Measurements from ENCODE around the gene ACACA. TPM values are rescaled to one million over a fixed set of nuclear protein-coding genes. Genes with fewer than 3 reads are reported as not detected.
A peak's percentile ranks its signal among the peaks of the same experiment; 100 is the strongest.

The ACACA gene
- total and polyA plus RNA-seq, 3 experiments from 2014 or later = 7.5 to 51.1 (median 41.3) TPM

DNA sequence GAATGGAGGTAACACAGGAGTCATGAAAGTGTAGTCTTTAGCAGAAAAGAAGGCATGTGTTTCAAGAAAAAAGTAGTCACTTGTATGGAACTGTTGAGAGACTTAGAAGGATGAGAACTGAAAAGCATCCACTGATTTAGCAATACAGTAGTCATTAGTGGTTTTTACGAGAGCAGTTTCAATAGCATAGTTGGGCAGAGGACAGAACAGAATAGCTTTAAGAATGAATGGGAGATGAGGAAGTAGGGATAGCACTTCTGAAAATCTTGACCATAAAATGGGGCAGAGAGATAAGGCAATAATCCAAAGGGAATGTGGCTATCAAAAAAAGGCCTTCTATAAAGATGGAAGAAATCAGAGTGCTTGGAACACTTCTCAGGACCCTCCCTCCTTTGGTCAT is 95.7 kb downstream of the ACACA start:
- DNase-seq = no peak
- H3K4me3 Mint-ChIP-seq = no peak overlapping the region
- H3K27ac Mint-ChIP-seq = no peak overlapping the region
- Histone ChIP-seq H3K9me3 (ENCODE audit: low read length) (no peaks in the 10 kb centered on the region), H3K4me3 (ENCODE audit: low read length) (no peak overlapping the region), H3K27me3 (ENCODE audit: insufficient read depth, low read length, poor library complexity, severe bottlenecking) (no peaks in the 10 kb centered on the region), H3K36me3 (ENCODE audit: insufficient read depth, low read length) (no peaks in the 10 kb centered on the region), H3K27ac (ENCODE audit: low read depth, low read length) (no peak overlapping the region), H3K4me1 (ENCODE audit: insufficient read depth, low read length) (no peaks in the 10 kb centered on the region)
- peaks cover 3 to 5% (median 4%) of the 10 kb centered on the region in 3 donors for H3K36me3 Mint-ChIP-seq
- ChIA-PET CTCF (no interaction called here), POLR2A (no interaction called here)
- no peaks in the 10 kb centered on the region for H3K27me3 Mint-ChIP-seq
- H3K9me3 Mint-ChIP-seq = no peaks in the 10 kb centered on the region
- H3K4me1 Mint-ChIP-seq = no peaks in the 10 kb centered on the region

DNA sequence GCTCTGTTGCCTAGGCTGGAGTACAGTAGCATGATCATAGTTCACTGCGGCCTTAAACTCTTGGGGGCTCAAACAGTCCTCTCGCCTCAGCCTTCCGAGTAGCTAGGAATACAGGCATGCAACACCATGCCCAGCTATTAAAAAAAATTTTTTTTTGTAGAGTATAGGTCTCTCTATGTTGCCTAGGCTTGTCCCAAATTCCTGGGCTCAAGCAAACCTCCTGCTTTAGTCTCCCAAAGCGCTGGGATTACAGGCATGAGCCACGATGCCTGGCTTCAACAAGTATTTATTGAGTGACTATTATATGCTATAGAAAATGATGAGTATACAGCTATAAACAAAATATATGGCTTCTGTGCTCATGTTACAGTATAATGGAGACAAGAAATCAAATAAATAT is 97.6 kb downstream of the ACACA start:
- Histone ChIP-seq H3K4me3 (ENCODE audit: low read length) (no peak overlapping the region), H3K4me1 (ENCODE audit: insufficient read depth, low read length) (no peaks in the 10 kb centered on the region), H3K27ac (ENCODE audit: low read depth, low read length) (no peak overlapping the region), H3K27me3 (ENCODE audit: insufficient read depth, low read length, poor library complexity, severe bottlenecking) (no peaks in the 10 kb centered on the region), H3K36me3 (ENCODE audit: insufficient read depth, low read length) (no peaks in the 10 kb centered on the region), H3K9me3 (ENCODE audit: low read length) (no peaks in the 10 kb centered on the region)
- no peak overlapping the region for H3K4me3 Mint-ChIP-seq
- H3K4me1 Mint-ChIP-seq = no peaks in the 10 kb centered on the region
- no peak overlapping the region for H3K27ac Mint-ChIP-seq
- peaks cover 3 to 12% (median 4%) of the 10 kb centered on the region in 3 donors for H3K36me3 Mint-ChIP-seq
- ChIA-PET CTCF (no interaction called here), POLR2A (no interaction called here)
- no peaks in the 10 kb centered on the region for H3K27me3 Mint-ChIP-seq
- no peak for DNase-seq
- no peaks in the 10 kb centered on the region for H3K9me3 Mint-ChIP-seq

DNA sequence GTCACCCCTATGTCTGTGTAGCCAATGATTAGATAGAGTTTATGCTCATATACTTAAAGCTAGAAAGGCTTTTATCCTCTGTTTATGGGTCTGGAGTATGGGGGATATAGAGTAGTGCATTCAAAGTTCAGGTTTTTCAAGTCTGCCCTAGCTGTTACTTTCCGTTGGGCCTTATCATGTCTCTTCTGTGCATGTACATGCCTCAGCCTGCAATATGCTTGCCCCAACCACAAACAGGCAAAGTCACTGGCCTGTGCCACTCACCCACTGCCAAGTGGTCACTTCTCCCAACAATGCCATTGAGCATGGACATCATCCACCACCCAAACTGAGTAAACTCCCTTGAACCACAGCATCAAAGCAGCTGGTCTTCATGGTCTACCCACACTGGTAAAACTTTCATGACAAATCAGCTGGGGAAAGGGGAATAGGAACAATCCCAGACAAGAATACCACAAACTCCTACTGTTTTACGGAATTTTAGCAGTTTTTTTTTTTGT is 101.2 kb downstream of the ACACA start:
- no peak overlapping the region for H3K4me3 Mint-ChIP-seq
- no peaks in the 10 kb centered on the region for H3K9me3 Mint-ChIP-seq
- CTCF ChIA-PET = no interaction called here
- no peaks in the 10 kb centered on the region for H3K4me1 Mint-ChIP-seq
- POLR2A ChIA-PET = no interaction called here
- no peak overlapping the region for H3K27ac ChIP-seq (ENCODE audit: low read depth, low read length)
- H3K27me3 ChIP-seq (ENCODE audit: insufficient read depth, low read length, poor library complexity, severe bottlenecking) = no peaks in the 10 kb centered on the region
- H3K4me1 ChIP-seq (ENCODE audit: insufficient read depth, low read length) = no peaks in the 10 kb centered on the region
- H3K4me3 ChIP-seq (ENCODE audit: low read length) = no peak overlapping the region
- H3K36me3 Mint-ChIP-seq = peaks cover 2 to 16% (median 4%) of the 10 kb centered on the region in 3 donors
- H3K27ac Mint-ChIP-seq = no peak overlapping the region
- no peak for DNase-seq
- no peaks in the 10 kb centered on the region for H3K36me3 ChIP-seq (ENCODE audit: insufficient read depth, low read length)
- no peaks in the 10 kb centered on the region for H3K9me3 ChIP-seq (ENCODE audit: low read length)
- H3K27me3 Mint-ChIP-seq = no peaks in the 10 kb centered on the region

DNA sequence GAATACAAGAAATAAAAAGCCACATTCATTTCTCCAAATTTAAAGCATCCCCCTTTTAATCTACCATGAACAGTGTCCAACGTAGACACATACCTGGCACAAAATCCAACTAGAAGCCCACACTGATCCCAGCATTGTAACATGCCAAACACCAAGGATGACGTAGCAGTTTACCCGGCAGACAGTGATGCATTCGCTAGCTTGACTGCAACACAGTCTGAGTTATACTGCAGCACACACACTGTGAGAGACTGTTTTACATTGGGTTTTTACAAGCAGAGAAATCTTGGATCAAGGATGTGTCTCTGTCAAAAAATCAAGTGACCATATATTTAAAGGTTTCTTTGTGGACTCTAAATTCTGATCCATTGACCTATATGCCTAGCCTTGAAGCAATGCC is 105.3 kb downstream of the ACACA start:
- H3K27ac Mint-ChIP-seq = no peak overlapping the region
- CTCF ChIA-PET = no interaction called here
- peaks cover 0 to 10% (median 0%) of the 10 kb centered on the region in 3 donors for H3K36me3 Mint-ChIP-seq
- Histone ChIP-seq H3K4me1 (ENCODE audit: insufficient read depth, low read length) (no peaks in the 10 kb centered on the region), H3K4me3 (ENCODE audit: low read length) (no peak overlapping the region), H3K27me3 (ENCODE audit: insufficient read depth, low read length, poor library complexity, severe bottlenecking) (no peaks in the 10 kb centered on the region), H3K9me3 (ENCODE audit: low read length) (no peaks in the 10 kb centered on the region), H3K27ac (ENCODE audit: low read depth, low read length) (no peak overlapping the region), H3K36me3 (ENCODE audit: insufficient read depth, low read length) (no peaks in the 10 kb centered on the region)
- H3K4me3 Mint-ChIP-seq = no peak overlapping the region
- no peak for DNase-seq
- no peaks in the 10 kb centered on the region for H3K4me1 Mint-ChIP-seq
- no peaks in the 10 kb centered on the region for H3K9me3 Mint-ChIP-seq
- POLR2A ChIA-PET = no interaction called here
- H3K27me3 Mint-ChIP-seq = no peaks in the 10 kb centered on the region

DNA sequence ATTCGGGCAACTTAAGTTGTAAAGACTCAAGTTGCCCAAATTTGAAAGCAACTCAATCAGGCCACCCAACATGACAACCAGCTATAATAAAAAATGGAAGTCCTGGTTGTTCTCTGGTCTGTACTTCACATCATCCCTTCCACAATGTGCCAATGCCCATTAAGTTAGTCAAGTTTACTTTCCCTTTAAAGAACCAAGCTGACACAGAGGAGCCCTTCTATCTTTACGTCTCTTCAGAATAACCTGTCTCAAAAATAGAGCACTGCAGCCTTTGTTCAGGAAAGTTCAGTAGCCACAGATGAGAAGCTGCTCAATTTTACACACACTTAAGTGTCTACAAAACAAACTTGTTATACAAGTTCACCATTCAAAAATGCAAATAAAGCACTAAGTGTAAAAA is 106.0 kb downstream of the ACACA start:
- H3K27me3 ChIP-seq (ENCODE audit: insufficient read depth, low read length, poor library complexity, severe bottlenecking) = no peaks in the 10 kb centered on the region
- Mint-ChIP-seq H3K36me3 (peaks cover 0 to 10% (median 0%) of the 10 kb centered on the region in 3 donors), H3K9me3 (no peaks in the 10 kb centered on the region), H3K27ac (peak overlapping the region in 2 of 8 donors; percentile 10 to 14), H3K27me3 (no peaks in the 10 kb centered on the region), H3K4me1 (no peaks in the 10 kb centered on the region), H3K4me3 (no peak overlapping the region)
- ChIA-PET POLR2A (no interaction called here), CTCF (no interaction called here)
- DNase-seq = no peak
- no peak overlapping the region for H3K27ac ChIP-seq (ENCODE audit: low read depth, low read length)
- H3K36me3 ChIP-seq (ENCODE audit: insufficient read depth, low read length) = no peaks in the 10 kb centered on the region
- no peaks in the 10 kb centered on the region for H3K4me1 ChIP-seq (ENCODE audit: insufficient read depth, low read length)
- H3K4me3 ChIP-seq (ENCODE audit: low read length) = no peak overlapping the region
- no peaks in the 10 kb centered on the region for H3K9me3 ChIP-seq (ENCODE audit: low read length)

DNA sequence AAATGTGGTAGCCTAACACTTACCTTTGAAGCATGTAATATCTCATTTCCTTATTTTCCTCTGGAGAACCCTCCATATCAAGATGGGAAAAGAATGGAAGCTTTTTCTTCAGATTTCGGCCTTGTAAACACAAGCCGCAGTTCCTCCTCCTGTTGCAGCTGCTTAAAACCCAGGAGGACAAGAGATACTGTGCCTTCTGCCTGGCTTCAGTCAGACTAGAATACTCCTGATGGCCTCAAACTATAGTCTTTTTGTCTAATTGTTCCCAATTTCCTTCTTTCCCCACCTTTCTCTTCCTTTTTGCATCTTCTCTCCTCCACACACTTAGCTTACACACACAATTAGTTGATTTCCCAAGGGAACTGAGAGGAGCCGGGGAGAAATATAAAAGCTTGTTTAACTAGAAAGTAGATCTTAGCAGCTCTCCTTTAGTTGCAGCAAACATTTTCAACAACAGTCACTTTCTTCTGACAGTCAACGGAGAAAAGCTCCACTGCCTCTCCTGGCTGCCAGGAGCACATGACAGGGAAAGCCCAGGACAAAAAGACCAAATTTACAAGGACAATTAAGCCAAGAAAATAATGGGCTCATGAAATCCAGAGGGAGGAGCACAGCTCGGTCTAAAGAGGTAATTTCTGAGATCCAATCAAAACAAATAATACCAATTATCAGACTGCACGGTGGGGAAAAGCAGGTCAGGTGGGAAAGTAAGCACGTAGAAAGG is 107.2 kb downstream of the ACACA start:
- Mint-ChIP-seq H3K4me3 (no peak overlapping the region), H3K27ac (peak overlapping the region in 2 of 8 donors; percentile 48 to 74), H3K27me3 (no peaks in the 10 kb centered on the region), H3K4me1 (no peaks in the 10 kb centered on the region), H3K9me3 (no peaks in the 10 kb centered on the region), H3K36me3 (peaks cover 0 to 4% (median 3%) of the 10 kb centered on the region in 3 donors)
- Histone ChIP-seq H3K4me1 (ENCODE audit: insufficient read depth, low read length) (no peaks in the 10 kb centered on the region), H3K4me3 (ENCODE audit: low read length) (no peak overlapping the region), H3K27me3 (ENCODE audit: insufficient read depth, low read length, poor library complexity, severe bottlenecking) (no peaks in the 10 kb centered on the region), H3K27ac (ENCODE audit: low read depth, low read length) (no peak overlapping the region), H3K36me3 (ENCODE audit: insufficient read depth, low read length) (no peaks in the 10 kb centered on the region), H3K9me3 (ENCODE audit: low read length) (no peaks in the 10 kb centered on the region)
- ChIA-PET POLR2A (no interaction called here), CTCF (interaction anchor here (1.6 kb wide), 1 partner anchor 10 kb away, joined by 4 read pairs; no protein-coding TSS in a partner anchor)
- DNase-seq = no peak

DNA sequence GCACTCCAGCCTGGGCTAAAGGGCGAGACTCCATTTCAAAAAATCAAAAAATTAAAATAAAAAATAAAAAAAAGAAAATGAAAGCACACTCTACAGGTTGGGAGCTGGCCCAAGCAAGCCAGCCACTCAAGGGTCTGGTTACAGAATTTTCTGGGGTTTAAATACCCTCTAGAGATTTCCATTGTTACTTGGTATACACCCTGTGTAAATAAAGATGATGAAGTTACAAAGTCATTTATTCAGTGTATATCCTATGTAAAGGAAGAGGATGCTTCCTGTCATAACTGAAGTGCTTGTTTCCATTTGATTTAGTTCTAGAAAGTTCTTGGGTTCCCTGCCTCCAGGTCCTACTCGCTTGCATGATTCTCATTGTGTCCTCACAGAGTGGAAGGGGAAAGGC is 110.7 kb downstream of the ACACA start:
- Histone ChIP-seq H3K27me3 (ENCODE audit: insufficient read depth, low read length, poor library complexity, severe bottlenecking) (no peaks in the 10 kb centered on the region), H3K27ac (ENCODE audit: low read depth, low read length) (no peak overlapping the region), H3K9me3 (ENCODE audit: low read length) (no peaks in the 10 kb centered on the region), H3K4me1 (ENCODE audit: insufficient read depth, low read length) (no peaks in the 10 kb centered on the region), H3K4me3 (ENCODE audit: low read length) (no peak overlapping the region), H3K36me3 (ENCODE audit: insufficient read depth, low read length) (no peaks in the 10 kb centered on the region)
- POLR2A ChIA-PET = no interaction called here
- CTCF ChIA-PET = no interaction called here
- no peak for DNase-seq
- Mint-ChIP-seq H3K4me3 (no peak overlapping the region), H3K9me3 (no peaks in the 10 kb centered on the region), H3K27ac (no peak overlapping the region), H3K36me3 (peaks cover 0 to 6% (median 0%) of the 10 kb centered on the region in 3 donors), H3K4me1 (no peaks in the 10 kb centered on the region), H3K27me3 (no peaks in the 10 kb centered on the region)

DNA sequence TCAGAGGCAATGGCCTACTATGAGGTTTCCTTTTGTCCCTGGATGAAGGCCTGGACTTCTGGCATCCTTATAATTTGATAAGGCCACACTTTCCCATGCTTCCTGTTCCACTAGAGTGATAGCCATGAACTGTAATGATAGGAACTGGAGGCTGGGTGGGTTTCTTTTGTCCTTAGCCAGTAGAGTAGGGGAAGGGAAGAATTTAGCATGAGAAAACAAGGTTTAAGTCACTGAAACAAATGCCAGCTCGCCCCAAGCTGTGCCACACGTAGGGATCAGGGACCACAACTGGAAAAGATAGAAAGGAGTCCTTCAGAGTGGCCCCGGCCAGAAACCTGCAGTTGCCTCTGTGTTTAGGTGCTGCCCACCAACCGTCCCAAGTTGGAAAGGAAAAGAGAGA is 111.7 kb downstream of the ACACA start:
- Histone ChIP-seq H3K27ac (ENCODE audit: low read depth, low read length) (no peak overlapping the region), H3K4me3 (ENCODE audit: low read length) (no peak overlapping the region), H3K4me1 (ENCODE audit: insufficient read depth, low read length) (no peaks in the 10 kb centered on the region), H3K27me3 (ENCODE audit: insufficient read depth, low read length, poor library complexity, severe bottlenecking) (no peaks in the 10 kb centered on the region), H3K36me3 (ENCODE audit: insufficient read depth, low read length) (no peaks in the 10 kb centered on the region), H3K9me3 (ENCODE audit: low read length) (no peaks in the 10 kb centered on the region)
- Mint-ChIP-seq H3K9me3 (no peaks in the 10 kb centered on the region), H3K27me3 (no peaks in the 10 kb centered on the region), H3K36me3 (peaks cover 0 to 6% (median 0%) of the 10 kb centered on the region in 3 donors), H3K4me1 (no peaks in the 10 kb centered on the region), H3K4me3 (no peak overlapping the region), H3K27ac (no peak overlapping the region)
- CTCF ChIA-PET = no interaction called here
- DNase-seq = no peak
- POLR2A ChIA-PET = no interaction called here

Data from CD8-positive, alpha-beta memory T cell (primary cell).